ENCODE results near the gene ABHD12.

GRCh38 chr20:25297141-25297905, 93.3 kb downstream of the ABHD12 start:
- TF ChIP-seq CTCF (IDR thresholded peaks at IDR 0.05; ENCODE audit: insufficient read depth, low read length, poor library complexity, severe bottlenecking) (no peak), EZH2phosphoT487 (conservative IDR thresholded peaks at IDR 0.05; ENCODE audit: low read length) (no peak)

All from SU-DHL-6 (cell line).